K562 (cell line): ENCODE measurements around the gene CTIF. TPM values are rescaled to one million over a fixed set of nuclear protein-coding genes. Genes with fewer than 3 reads are reported as not detected.

Experiments
- BRD9 ChIP-seq: fragments of 450-650 bp; IDR thresholded peaks from 2 replicates; pipeline ENCODE4 v1.6.1; 2018; ENCODE audit warnings: low read depth; ENCODE audit not compliant: partially characterized antibody
- RBM17 ChIP-seq: fragments of 200-400 bp; formaldehyde crosslinking; IDR thresholded peaks from 2 replicates; pipeline ENCODE4 v1.6.1; 2017; ENCODE audit warnings: low read depth, mild to moderate bottlenecking, low read length, borderline replicate concordance
- SMC3 ChIP-seq: conservative IDR thresholded peaks from 2 replicates; pipeline ENCODE4 v1.6.1; 2011; ENCODE audit warnings: low read depth, low read length, improper control_type of control experiment; ENCODE audit not compliant: insufficient read depth
- SOX6 ChIP-seq: fragments of 450-650 bp; IDR thresholded peaks from 2 replicates; pipeline ENCODE4 v1.6.1; 2014; ENCODE audit warnings: mild to moderate bottlenecking
- polyA plus RNA-seq, 8 experiments: library from polyadenylated mRNA; depleted of rRNA in 4 of 8; stranded (reverse) in 5 of 8; unstranded in 3 of 8; fragments of >200 nt; fragmentation: Nextera tagmentation in 2 of 8; fragmentation: Illumina TruSeq in 1 of 8; extraction: Ambion mirVana in 2 of 8; extraction: Trizol in 1 of 8; gene quantifications; 2 replicates each; pipeline versions ENCODE4 v1.2.1 to v1.2.3, GENCODE V29; 2011 to 2014; ENCODE audit warnings: inconsistent platforms in 1 of 8, missing spikeins in 1 of 8
- total RNA-seq, 7 experiments: library from RNA; depleted of rRNA in 6 of 7; stranded (reverse); fragments of >200 nt in 6 of 7; fragmentation: Illumina TruSeq in 2 of 7; extraction: Trizol in 2 of 7; gene quantifications; 2 replicates each; pipeline versions ENCODE4 v1.2.1 to v1.2.3, GENCODE V29; 2011 to 2021; ENCODE audit warnings: low replicate concordance in 1 of 7
- TF ChIP-seq, protein P1 (sequence below): fragments of 250-450 bp; sonication (Bioruptor Pico); IDR thresholded peaks from 2 replicates; pipeline ENCODE4 v1.4.0; 2020; ENCODE audit warnings: mild to moderate bottlenecking, moderate library complexity
- TF ChIP-seq, protein P2 (sequence below): IDR thresholded peaks from 3 replicates; pipeline ENCODE4 v1.6.1; 2011; ENCODE audit warnings: borderline replicate concordance, mild to moderate bottlenecking, moderate library complexity; ENCODE audit not compliant: insufficient read length; ENCODE audit errors: extremely low read depth

CTIF gene
- total and polyA plus RNA-seq, 9 of the 15 experiments (the other 6 are each of a cell fraction or from before 2014, with no cell fraction given): 0.17 to 11.5 (median 2.2) TPM

DNA sequence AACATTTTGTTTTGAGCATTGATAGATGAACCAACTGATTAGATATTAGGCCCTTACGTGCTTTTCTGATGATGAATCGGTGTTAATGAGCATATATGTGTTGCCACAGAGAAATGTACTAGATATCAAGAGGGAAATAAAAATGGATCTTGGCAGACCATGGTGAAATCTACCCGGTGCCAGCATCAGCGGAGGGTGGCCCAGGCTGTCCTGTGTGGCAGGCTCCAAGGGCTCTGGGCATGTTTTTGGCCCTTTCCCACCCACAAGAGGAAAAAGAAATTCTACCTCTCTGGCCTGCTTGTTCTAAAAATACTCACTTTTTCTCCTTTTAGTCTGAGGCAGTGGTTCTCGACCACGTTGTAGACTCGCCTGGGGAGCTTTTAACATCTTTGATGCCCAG lies 154.2 kb downstream of the CTIF start (continued):
- TF ChIP-seq, protein P1, sequence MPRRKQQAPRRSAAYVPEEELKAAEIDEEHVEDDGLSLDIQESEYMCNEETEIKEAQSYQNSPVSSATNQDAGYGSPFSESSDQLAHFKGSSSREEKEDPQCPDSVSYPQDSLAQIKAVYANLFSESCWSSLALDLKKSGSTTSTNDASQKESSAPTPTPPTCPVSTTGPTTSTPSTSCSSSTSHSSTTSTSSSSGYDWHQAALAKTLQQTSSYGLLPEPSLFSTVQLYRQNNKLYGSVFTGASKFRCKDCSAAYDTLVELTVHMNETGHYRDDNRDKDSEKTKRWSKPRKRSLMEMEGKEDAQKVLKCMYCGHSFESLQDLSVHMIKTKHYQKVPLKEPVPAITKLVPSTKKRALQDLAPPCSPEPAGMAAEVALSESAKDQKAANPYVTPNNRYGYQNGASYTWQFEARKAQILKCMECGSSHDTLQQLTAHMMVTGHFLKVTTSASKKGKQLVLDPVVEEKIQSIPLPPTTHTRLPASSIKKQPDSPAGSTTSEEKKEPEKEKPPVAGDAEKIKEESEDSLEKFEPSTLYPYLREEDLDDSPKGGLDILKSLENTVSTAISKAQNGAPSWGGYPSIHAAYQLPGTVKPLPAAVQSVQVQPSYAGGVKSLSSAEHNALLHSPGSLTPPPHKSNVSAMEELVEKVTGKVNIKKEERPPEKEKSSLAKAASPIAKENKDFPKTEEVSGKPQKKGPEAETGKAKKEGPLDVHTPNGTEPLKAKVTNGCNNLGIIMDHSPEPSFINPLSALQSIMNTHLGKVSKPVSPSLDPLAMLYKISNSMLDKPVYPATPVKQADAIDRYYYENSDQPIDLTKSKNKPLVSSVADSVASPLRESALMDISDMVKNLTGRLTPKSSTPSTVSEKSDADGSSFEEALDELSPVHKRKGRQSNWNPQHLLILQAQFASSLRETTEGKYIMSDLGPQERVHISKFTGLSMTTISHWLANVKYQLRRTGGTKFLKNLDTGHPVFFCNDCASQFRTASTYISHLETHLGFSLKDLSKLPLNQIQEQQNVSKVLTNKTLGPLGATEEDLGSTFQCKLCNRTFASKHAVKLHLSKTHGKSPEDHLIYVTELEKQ (CRISPR knock-in tag): no peak
- TF ChIP-seq SMC3 (no peak), BRD9 (no peak), RBM17 (no peak), SOX6 (no peak)
- TF ChIP-seq, protein P2, sequence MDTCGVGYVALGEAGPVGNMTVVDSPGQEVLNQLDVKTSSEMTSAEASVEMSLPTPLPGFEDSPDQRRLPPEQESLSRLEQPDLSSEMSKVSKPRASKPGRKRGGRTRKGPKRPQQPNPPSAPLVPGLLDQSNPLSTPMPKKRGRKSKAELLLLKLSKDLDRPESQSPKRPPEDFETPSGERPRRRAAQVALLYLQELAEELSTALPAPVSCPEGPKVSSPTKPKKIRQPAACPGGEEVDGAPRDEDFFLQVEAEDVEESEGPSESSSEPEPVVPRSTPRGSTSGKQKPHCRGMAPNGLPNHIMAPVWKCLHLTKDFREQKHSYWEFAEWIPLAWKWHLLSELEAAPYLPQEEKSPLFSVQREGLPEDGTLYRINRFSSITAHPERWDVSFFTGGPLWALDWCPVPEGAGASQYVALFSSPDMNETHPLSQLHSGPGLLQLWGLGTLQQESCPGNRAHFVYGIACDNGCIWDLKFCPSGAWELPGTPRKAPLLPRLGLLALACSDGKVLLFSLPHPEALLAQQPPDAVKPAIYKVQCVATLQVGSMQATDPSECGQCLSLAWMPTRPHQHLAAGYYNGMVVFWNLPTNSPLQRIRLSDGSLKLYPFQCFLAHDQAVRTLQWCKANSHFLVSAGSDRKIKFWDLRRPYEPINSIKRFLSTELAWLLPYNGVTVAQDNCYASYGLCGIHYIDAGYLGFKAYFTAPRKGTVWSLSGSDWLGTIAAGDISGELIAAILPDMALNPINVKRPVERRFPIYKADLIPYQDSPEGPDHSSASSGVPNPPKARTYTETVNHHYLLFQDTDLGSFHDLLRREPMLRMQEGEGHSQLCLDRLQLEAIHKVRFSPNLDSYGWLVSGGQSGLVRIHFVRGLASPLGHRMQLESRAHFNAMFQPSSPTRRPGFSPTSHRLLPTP: no peak
- TF ChIP-seq, all 486 proteins: peak for 0
